Neural cell (in vitro differentiated cells): ENCODE data around the gene NSDHL. TPM values are rescaled to one million over a fixed set of nuclear protein-coding genes. Genes with fewer than 3 reads are reported as not detected.

Source experiments
- H2AFZ ChIP-seq: fragments of 200-600, 300-800 bp; sonication (generic), shearing (Covaris generic); 2 replicates; pipeline ENCODE4 v1.6.0; 2014; ENCODE audit warnings: low read depth, mild to moderate bottlenecking, antibody characterized with exemption, low read length, moderate library complexity
- H3F3A ChIP-seq: fragments of 200-600 bp; shearing (Covaris generic); 2 replicates; pipeline ENCODE4 v1.6.1; 2016; ENCODE audit warnings: mild to moderate bottlenecking, moderate library complexity, mixed read lengths, antibody characterized with exemption, low read length; ENCODE audit not compliant: insufficient read depth, poor library complexity, severe bottlenecking
- H3K27ac ChIP-seq: fragments of 200-600, 300-800 bp; sonication (generic), shearing (Covaris generic); 2 replicates; pipeline ENCODE4 v1.5.1; 2014; ENCODE audit warnings: mild to moderate bottlenecking, low read length, moderate library complexity
- H3K27me3 ChIP-seq: fragments of 300-800, 200-600 bp; sonication (generic), shearing (Covaris generic); 2 replicates; pipeline ENCODE4 v1.6.0; 2014; ENCODE audit warnings: mild to moderate bottlenecking, low read depth, low read length, moderate library complexity; ENCODE audit not compliant: insufficient read depth
- H3K36me3 ChIP-seq: fragments of 300-800, 200-600 bp; sonication (generic), shearing (Covaris generic); 2 replicates; pipeline ENCODE4 v1.5.1; 2014; ENCODE audit warnings: mild to moderate bottlenecking, antibody characterized with exemption, low read length, moderate library complexity; ENCODE audit not compliant: insufficient read depth
- H3K4me2 ChIP-seq: fragments of 300-800, 200-600 bp; sonication (generic), shearing (Covaris generic); 2 replicates; pipeline ENCODE4 v1.6.0; 2014; ENCODE audit warnings: mild to moderate bottlenecking, low read length
- H3K4me3 ChIP-seq: fragments of 300-800, 200-600 bp; sonication (generic), shearing (Covaris generic); 2 replicates; pipeline ENCODE4 v1.5.1; 2014; ENCODE audit warnings: mild to moderate bottlenecking, low read length, moderate library complexity
- H3K79me2 ChIP-seq: fragments of 200-600 bp; shearing (Covaris generic); replicated peaks from 2 replicates; pipeline ENCODE4 v1.6.0; 2014; ENCODE audit warnings: mild to moderate bottlenecking, low read length, moderate library complexity; ENCODE audit not compliant: insufficient read depth
- H3K9ac ChIP-seq: fragments of 300-800, 200-600 bp; sonication (generic), shearing (Covaris generic); 2 replicates; pipeline ENCODE4 v1.6.1; 2016; ENCODE audit warnings: mild to moderate bottlenecking, low read length, mixed read lengths
- H3K9me2 ChIP-seq: fragments of 200-600 bp; shearing (Covaris generic); 2 replicates; pipeline ENCODE4 v1.6.1; 2016; ENCODE audit warnings: mild to moderate bottlenecking, low read length, mixed read lengths; ENCODE audit not compliant: insufficient read depth
- H3K9me3 ChIP-seq: fragments of 200-600, 300-800 bp; sonication (generic), shearing (Covaris generic); 2 replicates; pipeline ENCODE4 v1.6.1; 2016; ENCODE audit warnings: mild to moderate bottlenecking, mixed run types, low read length, moderate library complexity, mixed read lengths
- H4K20me1 ChIP-seq: fragments of 200-600 bp; shearing (Covaris generic); 2 replicates; pipeline ENCODE4 v1.6.1; 2016; ENCODE audit warnings: mild to moderate bottlenecking, mixed run types; ENCODE audit not compliant: insufficient read depth
- CTCF ChIP-seq: fragments of 450-650 bp; IDR thresholded peaks from 2 replicates; pipeline ENCODE4 v1.5.1; 2014; ENCODE audit warnings: antibody characterized with exemption, mild to moderate bottlenecking, moderate library complexity; ENCODE audit not compliant: poor library complexity, severe bottlenecking
- EP300 ChIP-seq: fragments of 450-650 bp; conservative IDR thresholded peaks from 2 replicates; pipeline ENCODE4 v1.6.1; 2014; ENCODE audit warnings: antibody characterized with exemption, mild to moderate bottlenecking, moderate library complexity; ENCODE audit not compliant: poor library complexity, severe bottlenecking
- EZH2 ChIP-seq: fragments of 200-600, 300-800 bp; shearing (Covaris generic), sonication (generic); IDR thresholded peaks from 2 replicates; pipeline ENCODE4 v1.6.1; 2014; ENCODE audit warnings: antibody characterized with exemption, low read length, borderline replicate concordance, mild to moderate bottlenecking; ENCODE audit not compliant: insufficient read depth, poor library complexity, severe bottlenecking
- MXI1 ChIP-seq: fragments of 450-650 bp; conservative IDR thresholded peaks from 2 replicates; pipeline ENCODE4 v1.6.1; 2014; ENCODE audit warnings: antibody characterized with exemption, mild to moderate bottlenecking; ENCODE audit not compliant: poor library complexity, severe bottlenecking
- POLR2AphosphoS5 ChIP-seq: IDR thresholded peaks from 2 replicates; pipeline ENCODE4 v1.6.1; 2012
- RAD21 ChIP-seq: fragments of 450-650 bp; conservative IDR thresholded peaks from 2 replicates; pipeline ENCODE4 v1.6.1; 2014; ENCODE audit warnings: antibody characterized with exemption, mild to moderate bottlenecking, moderate library complexity
- REST ChIP-seq: IDR thresholded peaks from 2 replicates; pipeline ENCODE4 v1.6.1; 2012; ENCODE audit warnings: borderline replicate concordance
- TAF1 ChIP-seq: IDR thresholded peaks from 2 replicates; pipeline ENCODE4 v1.6.1; 2012; ENCODE audit warnings: low read depth
- polyA plus RNA-seq: library from polyadenylated mRNA; depleted of rRNA; stranded (reverse); fragments of >200 nt; gene quantifications from 2 replicates; pipeline ENCODE4 v1.2.3, GENCODE V29; 2014

NSDHL gene
- polyA plus RNA-seq, 1 donor from 2014 or later = 18.4 TPM

- no peak for TF ChIP-seq EP300
- no peak for TF ChIP-seq POLR2AphosphoS5
- no peak for TF ChIP-seq TAF1
- no peak for TF ChIP-seq EZH2
- TF ChIP-seq RAD21 = no peak
- TF ChIP-seq MXI1 = no peak
- TF ChIP-seq CTCF = no peak
- no peak for TF ChIP-seq REST
- H2AFZ ChIP-seq = no peak overlapping the region
- H4K20me1 ChIP-seq = no peaks in the 10 kb centered on the region
Measured at GRCh38 chrX:152912641-152913040, 81.8 kb downstream of the NSDHL start.

DNA sequence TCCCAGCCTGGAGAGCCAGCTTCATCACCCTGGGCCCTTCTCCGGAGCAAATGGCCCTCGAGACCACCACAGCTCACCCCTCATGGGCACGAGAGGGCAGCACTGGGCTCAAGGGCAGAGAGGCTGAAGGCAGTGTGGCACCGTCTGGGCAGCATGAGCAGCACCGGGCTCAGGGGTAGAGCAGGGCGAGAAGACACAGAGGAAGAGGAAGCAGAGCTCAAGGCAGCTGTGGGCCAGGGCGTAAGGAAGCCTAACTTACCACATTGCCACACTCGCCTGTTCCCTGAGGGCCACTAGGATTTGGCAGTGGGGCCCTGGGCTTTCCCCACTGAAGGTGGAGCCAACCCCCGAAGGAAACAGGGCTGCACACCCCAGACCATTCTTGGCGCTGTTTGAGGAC lies 82.5 kb downstream of the NSDHL start:
- TF ChIP-seq RAD21 (no peak), CTCF (no peak)
- no peaks in the 10 kb centered on the region for H3K36me3 ChIP-seq
- H3K4me3 ChIP-seq = no peak overlapping the region
- H3K27me3 ChIP-seq = no peaks in the 10 kb centered on the region
- H2AFZ ChIP-seq = no peak overlapping the region
- no peak overlapping the region for H3K4me2 ChIP-seq
- H3K9me3 ChIP-seq = no peaks in the 10 kb centered on the region
- no peaks in the 10 kb centered on the region for H3F3A ChIP-seq
- H3K9ac ChIP-seq = no peak overlapping the region
- no peaks in the 10 kb centered on the region for H3K9me2 ChIP-seq
- no peak overlapping the region for H3K27ac ChIP-seq
- H3K79me2 ChIP-seq = no peaks in the 10 kb centered on the region
- no peaks in the 10 kb centered on the region for H4K20me1 ChIP-seq

More at GRCh38 chrX:152912641-152913040, 81.8 kb downstream of the NSDHL start:
- H3K27ac ChIP-seq = no peak overlapping the region
- H3F3A ChIP-seq = no peaks in the 10 kb centered on the region
- no peak overlapping the region for H3K4me3 ChIP-seq
- no peaks in the 10 kb centered on the region for H3K36me3 ChIP-seq
- no peaks in the 10 kb centered on the region for H3K9me3 ChIP-seq
- H3K79me2 ChIP-seq = no peaks in the 10 kb centered on the region
- H3K4me2 ChIP-seq = no peak overlapping the region
- H3K27me3 ChIP-seq = no peaks in the 10 kb centered on the region
- H3K9ac ChIP-seq = no peak overlapping the region
- H3K9me2 ChIP-seq = no peaks in the 10 kb centered on the region
